Retinal pigment epithelial cell (primary cell): ENCODE measurements around the gene ZNF132.

ENCODE experiments used
- DNase-seq: peaks from one replicate; pipeline ENCODE4 v3.0.0-alpha.2; 2010; ENCODE audit warnings: low read depth
- H3K4me3 ChIP-seq: 2 replicates; pipeline ENCODE4 v1.5.1; 2011; ENCODE audit warnings: mild to moderate bottlenecking, low read length, control low read depth, moderate library complexity
- TF ChIP-seq, protein P1 (sequence below): conservative IDR thresholded peaks from 2 replicates; pipeline ENCODE4 v1.5.1; 2011; ENCODE audit warnings: low read depth, low read length, control low read depth, inconsistent platforms

ZNF132 gene

GRCh38 chr19:58428617-58429016 is 11.3 kb downstream of the ZNF132 start:
- DNase-seq: no peak
- TF ChIP-seq, protein P1, sequence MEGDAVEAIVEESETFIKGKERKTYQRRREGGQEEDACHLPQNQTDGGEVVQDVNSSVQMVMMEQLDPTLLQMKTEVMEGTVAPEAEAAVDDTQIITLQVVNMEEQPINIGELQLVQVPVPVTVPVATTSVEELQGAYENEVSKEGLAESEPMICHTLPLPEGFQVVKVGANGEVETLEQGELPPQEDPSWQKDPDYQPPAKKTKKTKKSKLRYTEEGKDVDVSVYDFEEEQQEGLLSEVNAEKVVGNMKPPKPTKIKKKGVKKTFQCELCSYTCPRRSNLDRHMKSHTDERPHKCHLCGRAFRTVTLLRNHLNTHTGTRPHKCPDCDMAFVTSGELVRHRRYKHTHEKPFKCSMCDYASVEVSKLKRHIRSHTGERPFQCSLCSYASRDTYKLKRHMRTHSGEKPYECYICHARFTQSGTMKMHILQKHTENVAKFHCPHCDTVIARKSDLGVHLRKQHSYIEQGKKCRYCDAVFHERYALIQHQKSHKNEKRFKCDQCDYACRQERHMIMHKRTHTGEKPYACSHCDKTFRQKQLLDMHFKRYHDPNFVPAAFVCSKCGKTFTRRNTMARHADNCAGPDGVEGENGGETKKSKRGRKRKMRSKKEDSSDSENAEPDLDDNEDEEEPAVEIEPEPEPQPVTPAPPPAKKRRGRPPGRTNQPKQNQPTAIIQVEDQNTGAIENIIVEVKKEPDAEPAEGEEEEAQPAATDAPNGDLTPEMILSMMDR: no peak
- H3K4me3 ChIP-seq: no peak overlapping the region

GRCh38 chr19:58417071-58417470 is 22.9 kb downstream of the ZNF132 start:
- TF ChIP-seq, protein P1: no peak
- H3K4me3 ChIP-seq: no peak overlapping the region
- no peak for DNase-seq

DNA sequence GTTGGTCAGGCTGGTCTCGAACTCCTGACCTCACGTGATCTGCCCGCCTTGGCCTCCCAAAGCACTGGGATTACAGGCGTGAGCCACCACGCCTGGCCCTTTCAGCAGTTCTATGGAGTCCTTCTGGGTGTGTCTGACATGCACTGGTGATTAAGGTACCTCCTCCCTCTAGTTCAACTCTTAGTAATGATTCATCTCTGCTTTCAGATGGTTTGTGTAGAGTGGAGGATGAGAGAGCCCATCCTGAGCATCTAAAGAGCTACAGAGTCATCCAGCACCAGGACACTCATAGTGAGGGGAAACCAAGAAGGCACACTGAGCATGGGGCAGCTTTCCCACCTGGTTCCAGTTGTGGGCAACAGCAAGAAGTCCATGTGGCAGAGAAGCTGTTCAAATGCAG is 23.3 kb downstream of the ZNF132 start:
- no peak overlapping the region for H3K4me3 ChIP-seq
- TF ChIP-seq, protein P1: no peak
- no peak for DNase-seq

DNA sequence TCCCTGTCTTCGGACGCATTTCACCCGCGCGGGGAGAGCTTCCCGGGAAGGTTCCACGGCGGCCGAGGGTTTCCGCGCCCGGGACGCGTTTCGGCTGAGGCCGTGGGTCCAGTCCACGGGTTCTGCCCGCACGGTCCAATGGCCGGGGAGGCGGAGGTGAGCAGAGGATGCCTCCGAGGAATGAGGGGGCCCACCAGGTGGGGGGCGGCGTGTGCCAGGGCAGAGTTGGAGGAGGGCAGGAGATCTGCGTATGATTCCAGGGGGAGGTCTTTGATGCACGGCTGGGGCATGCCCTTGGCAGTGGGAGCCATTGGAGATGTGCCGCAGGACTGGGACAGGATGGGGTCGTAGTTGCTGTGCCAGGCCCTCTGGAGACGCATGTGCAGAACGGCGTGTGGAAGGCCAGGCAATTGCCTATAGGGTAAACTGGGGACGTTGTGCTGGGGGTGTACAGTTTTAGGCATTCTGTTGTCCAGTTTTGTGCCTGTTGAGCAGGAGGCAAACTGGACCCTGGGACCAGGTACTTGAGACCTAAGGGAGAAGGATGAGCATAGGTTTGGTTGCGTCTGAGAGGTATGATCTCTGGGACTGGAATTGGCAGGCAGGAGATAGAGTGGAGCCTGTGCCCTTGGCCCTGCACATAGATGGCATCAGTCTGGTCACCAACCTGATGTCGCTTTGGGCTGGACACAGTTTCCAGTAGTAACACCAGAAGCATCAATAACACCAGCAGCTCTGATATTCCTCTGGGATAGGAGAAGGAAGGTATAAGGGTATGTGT is 30.8 kb downstream of the ZNF132 start:
- H3K4me3 ChIP-seq: peak overlapping the region; percentile 88
- DNase-seq: no peak
- TF ChIP-seq, protein P1: no peak

- H3K4me3 ChIP-seq: peak within 1 kb of the TSS; percentile 88
- TF ChIP-seq, protein P1: peak; percentile 13
- peak; percentile 74 for DNase-seq
These were observed 31.6 kb downstream of the ZNF132 start, which contains the start of gene ZNF584 for GRCh38 chr19:58408152-58409009. TSS of gene ZNF584 (plus strand) at chr19:58408649. CDS start at chr19:58409148, 499 bp downstream.

DNA sequence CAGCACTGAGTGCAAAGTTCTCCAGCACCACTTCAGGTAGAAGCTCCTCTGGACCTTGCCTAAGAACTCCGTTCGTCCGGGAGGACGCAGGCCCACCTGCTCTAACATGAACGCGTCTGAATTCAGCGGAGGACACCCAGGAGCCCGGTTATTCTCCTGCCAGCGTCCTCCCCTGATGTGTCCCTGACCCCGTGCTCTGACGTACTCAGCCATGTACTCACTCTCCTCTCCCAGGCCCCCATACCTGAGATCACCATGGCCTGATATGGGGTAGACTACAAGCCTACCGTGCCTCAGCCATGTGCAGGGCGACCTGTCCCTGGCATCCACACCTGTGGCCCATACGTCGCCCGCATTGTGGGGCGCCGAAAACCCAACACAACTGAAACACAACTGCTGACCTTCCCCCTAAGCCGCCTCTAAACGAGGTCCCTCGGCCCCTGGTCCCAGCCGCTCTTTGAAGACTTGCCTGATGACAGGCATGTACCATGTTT is 32.2 kb downstream of the ZNF132 start:
- TF ChIP-seq, protein P1: no peak
- DNase-seq: no peak
- H3K4me3 ChIP-seq: peak overlapping the region; percentile 88
